ENCODE data around the gene SORCS2.

The SORCS2 gene

DNA sequence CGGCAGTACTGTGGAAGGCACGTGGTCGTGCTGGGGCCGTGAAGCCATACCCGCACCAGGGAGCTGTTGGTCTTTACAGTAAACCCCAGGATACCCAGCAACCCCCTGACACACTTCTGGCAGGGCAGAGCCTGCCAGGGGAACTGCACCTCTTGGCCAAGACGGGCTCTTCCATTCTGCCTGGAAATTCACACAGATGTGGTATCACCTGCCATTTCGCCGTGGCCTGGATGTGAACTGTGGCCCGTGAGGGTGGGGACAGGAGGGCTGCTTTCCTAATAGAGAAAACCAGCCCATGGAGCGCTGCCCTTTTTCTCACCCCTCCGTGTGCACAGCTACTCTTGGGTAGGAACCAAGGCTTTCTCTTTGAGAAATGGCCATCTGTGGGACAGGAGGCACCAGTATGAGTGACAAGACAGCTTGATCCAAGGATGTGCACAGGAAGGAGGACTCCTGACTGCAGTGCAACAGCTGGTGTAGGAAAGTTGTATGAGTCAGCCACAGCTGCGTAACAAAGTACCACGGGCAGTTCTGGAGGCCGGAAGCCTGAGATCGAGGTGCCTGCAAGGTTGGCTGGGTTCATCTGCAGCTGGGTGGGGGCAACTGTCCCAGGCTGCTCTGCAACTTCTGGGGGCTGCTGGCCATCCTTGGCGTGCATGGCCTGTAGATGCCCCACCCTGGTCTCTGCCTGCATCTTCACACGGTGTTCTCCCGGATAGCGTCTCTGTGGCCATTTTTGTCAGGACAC is 146.7 kb downstream of the SORCS2 start:
- no peak for DNase-seq (ENCODE audit: low read depth)

DNA sequence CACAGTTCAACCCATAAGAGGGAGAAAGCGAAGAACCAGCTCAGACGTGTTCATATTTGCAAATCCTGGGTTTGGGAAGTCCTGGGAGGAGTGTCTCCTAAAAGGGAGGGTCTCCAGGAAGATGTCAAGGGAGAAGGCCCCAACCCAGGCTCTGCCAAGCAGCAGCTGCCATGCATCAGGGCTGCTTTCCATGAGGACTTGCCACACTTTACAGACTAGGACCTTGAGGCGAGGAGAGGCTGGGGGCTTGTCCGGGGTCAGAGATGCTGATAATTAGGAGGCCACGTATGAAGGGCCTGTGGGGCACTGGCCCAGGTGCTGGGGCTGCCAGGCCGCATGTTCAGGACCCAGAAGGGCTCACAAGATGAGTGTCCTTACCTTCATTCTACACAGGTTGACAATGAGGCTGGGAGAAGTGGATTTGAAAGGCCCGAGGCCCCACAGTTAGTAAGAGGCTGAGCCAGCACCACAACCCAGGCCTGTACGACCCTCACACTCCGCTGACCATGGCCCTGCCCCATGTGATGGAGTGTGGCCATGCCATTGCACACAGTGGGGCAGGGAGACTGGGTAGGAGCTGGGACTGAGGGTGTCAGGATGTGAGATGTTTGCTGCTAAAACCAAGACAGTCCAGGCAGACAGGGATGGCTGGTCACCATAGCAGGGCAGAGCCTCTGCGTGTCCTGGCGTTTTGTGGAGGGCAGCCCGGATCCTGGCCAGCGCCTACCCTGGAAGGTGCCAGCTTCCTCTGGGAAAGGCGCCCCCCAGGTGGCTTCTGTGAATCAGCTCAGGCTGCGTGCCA is 147.6 kb downstream of the SORCS2 start:
- DNase-seq (ENCODE audit: low read depth), result no peak

DNA sequence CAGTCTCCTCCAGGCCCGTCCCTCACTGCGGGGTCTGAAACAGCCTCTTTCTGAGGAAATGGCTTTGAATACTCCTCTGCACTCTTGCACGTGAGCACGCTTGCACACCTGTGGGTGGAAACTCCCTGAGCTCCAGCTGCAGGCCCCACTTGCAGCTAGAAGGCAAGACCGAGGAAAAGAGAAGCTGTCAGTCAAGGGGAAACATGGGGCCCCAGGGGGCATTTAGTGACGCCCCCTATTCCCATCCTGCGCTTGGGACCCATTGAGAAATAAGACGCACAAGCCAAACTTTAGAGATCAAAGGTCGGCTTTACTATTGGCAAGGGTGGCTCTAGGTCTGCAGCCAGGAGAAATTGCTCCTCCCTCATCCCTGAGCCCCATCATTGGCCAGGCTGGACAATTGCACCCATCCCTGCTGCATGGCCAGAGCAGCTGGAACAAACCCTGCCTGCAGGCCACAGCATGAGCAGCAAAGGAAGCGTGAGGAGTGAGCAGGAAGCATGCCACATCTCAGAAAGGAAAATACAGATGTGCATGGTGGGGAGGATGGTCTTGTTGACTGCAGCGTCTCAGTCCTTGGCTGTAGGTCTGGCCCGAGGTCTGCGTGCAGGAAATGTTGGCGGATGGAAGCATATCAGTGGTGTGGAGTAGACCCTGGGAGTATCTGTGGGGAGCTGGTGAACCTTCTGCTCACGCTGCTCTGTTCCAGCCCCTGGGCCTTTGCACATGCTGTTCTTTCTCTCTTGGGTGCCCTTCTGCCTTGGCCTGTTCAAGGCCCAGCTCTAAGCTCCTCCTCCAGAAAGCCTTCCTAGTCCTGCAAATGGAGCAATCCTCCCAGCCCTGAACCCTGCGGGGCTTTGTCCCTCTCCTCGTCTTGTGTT is 148.5 kb downstream of the SORCS2 start:
- no peak for DNase-seq (ENCODE audit: low read depth)

DNA sequence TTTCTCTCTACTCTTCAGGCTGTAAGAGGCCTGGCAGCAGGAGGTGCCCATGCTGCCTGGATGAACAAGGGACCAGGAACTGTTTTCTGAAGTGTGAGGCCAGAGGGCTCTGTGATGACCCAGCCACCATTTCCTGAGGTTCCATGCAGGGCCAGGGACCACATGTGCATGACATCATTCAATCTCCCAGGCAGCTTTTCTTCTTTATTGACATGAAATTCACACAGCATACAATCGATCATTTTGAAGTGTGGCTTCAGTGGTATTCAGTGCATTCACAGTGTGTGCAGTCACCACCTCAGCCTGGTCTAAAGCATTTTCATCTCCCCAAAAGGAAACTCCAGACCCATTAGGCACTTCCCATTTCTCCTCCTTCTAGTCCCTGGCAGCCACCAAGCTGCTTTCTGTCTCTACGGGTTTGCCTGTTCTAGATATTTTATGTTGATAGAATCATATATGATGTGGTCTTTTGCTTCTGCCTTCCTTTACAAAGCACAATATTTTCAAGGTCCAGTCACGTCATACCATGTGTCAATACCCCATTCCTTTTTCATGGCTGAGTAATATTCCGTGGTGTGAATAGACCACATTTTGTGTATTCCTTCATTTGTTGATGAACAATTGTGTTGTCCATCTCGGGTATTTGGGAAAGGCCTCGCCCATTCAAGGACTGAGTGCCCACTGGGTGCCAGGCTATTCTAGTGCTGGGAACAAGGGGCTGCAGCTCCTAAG is 149.3 kb downstream of the SORCS2 start:
- DNase-seq (ENCODE audit: low read depth), result no peak

DNA sequence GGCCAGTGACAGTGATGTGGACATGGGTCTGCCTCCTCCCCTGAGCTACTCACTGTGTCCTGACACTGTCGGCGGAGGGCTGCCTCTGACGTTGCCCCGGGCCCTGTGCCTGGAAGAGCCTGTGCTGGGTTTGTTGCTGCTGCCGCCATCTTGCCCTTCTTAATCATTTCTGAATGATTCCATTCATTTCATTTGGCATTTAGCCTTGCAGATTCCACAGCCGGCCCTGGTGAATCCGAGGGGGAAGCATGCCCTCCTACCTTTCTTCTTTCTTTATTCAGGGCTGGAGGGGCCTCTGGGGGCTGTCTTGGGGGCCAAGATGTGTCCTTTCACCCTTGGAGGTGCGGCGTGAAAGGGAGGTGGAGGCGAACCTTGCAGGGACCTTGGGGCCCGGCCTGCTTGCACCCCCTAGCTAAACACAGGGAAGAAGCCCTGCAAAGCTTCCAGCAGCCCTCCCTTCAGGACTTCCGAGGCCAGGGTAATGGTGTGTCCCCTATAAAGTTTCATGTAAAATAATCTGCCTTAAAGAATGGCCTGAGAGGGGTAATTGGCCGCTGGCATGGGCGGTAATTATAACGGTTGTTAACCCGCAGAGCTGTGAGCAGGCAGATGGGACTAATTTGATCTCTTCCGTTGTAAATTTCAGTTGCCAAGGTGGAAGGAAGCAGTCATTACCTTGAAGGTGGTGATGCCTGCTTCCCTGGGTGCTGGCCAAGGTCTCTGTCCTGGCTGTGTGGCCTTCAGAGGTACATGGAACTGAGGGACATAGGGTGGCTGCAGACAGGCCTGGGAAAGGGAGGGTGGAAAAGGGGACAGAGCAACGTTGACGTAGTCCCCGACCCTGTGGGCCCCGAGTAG is 150.1 kb downstream of the SORCS2 start:
- no peak for DNase-seq (ENCODE audit: low read depth)

DNA sequence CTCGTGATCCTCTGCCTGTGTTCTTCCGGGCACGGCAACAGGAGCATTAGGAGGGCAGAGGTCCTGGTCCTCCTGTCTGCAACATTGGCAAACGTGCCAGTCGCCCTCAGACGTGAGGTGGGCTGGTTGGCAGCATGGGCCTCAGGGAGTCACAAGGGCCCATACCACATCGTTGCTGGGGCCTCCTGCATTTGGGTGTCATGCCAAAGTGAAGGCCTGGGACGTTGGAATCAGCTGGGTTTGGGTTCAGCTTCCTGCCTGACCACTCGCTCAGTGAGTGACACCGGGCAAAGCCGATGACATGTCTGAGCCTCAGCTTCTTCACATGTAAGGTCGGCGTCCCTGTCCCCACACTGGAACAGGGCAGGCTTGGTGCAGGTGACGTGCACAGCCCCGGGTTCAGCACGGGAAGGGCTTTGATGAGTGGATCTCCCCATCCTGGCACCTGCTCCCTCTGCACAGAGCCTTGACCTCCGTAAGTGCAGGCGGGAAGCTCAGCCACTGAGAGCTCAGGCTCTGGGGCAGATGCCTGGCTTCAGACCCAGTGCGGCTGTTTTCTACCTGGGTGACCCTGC is 150.8 kb downstream of the SORCS2 start:
- DNase-seq (ENCODE audit: low read depth), result no peak

DNA sequence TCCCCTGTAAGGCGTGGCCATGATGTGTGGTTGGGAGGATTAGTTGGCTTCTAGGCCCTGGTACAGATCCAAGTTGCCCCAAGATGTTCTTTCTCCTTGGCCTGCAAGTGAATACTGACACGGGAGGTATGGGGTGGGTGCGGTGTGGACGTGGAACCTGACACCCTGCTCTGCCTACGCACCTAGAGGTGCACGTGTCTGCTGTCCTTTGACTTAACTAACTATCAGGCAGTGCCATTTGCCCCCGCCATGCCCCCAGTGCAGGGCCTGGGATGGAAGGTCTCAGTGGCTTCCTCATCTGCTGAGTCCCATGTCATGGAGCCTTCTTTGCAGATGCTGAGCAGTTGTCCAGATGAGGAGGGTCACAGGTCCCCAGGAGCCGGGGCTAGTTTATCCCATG is 151.6 kb downstream of the SORCS2 start:
- DNase-seq (ENCODE audit: low read depth), result no peak

DNA sequence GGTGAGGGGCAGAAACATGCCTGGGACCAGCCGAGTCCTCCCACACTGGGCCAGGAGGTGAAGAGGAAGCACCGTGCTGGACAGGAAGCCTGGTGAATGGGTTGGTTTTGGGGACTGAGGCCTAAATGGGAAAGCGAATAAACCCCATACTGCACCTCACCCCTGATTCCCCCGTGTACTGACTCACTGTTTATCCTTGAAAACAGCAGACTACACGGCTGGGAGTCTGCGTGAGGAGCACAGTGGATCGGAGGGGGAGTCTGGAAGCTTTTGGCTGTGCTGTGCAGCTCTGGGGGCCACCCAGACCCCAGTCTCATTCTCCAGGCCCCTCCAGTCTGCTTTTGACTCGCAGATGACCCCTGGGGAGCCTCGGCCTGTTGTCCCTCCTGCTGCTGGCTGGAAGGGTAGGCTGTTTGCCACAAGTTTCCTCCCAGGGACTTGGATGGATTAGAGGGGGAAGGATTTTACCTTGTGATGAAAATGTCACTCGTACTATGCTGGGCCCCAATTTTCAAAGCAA is 152.4 kb downstream of the SORCS2 start:
- no peak for DNase-seq (ENCODE audit: low read depth)

DNA sequence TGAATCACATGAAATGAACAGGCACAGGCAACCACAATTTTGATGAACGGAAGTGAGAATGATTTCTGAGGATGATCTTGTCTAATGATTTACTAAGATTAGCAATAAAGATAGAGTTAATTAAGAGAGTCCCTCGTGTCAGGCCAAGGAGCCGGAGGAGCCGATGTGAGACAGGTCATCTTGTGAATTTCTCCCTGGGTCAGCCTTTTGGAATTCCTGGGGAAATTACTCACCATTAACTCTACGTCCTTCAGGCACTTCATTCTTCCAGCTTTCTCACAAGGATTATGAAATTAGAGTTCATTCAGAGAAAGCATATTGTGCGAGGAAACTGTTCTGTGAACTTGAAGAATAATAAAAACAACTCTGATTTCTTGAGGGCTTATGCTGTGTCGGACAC is 155.6 kb downstream of the SORCS2 start:
- DNase-seq (ENCODE audit: low read depth), result no peak

DNA sequence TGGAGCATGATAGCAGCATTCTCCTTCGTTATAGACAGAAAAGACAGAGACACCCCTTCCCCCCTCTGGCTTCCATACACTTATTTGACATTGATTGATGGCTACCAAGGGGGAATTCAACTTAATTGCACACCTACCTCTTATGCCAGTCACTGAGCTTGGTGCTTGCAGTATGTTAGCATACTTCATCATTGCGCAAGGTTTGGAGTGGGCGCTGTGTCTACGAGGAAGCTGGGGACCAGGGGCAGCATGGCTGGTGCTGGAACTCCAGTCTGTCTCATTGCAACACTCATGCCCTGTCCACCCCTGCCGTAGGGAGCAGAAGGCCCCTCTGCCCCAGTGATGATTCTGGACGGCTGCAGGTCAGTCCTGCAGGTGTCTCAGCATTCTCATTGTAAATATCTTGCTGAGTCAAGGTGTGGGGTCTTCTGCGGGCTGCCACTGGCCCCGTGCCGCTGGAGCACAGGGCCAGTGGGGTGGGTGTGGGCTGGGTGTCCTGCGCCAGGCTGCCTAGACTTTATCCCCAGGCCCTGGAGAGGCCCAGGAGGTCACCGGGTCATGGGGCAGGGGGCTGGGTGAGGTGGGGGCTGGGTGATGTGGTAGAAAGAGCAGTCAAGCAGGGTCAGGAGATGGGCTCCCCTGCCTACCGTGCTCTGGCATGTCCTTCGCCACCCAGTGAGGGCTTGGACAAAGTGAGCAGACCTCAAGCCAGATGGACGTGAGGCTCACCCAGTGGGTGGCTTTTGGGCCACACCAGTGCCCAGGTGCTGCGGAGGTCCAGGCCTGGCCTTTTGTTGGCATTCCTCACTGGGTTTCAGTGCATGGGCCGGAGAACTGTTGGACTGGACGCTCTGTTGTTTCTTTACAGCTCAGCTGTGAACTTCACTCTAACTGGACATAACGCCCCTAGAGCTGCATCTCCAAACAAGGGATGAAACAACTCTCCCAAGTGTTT is 156.9 kb downstream of the SORCS2 start:
- DNase-seq (ENCODE audit: low read depth), result no peak

DNA sequence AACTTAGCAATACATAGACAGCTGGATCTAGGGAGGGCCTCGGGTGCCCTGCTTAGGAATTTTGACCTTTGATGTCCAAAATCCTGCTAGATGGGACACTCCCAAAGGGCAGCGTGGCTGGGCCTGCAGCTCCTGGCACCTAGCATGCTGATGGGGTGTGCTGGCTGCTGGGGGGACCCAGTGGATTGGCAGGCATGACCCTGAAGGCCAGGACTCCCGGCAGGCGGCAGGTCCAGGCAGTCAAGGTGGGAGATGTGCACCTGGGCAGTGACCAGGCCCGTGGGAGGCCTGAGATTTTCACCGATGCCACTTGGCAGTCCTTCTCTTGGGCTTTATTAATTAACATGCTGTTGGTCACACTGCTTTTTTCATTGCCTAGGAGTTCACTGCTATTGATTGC is 158.1 kb downstream of the SORCS2 start:
- DNase-seq (ENCODE audit: low read depth), result no peak

DNA sequence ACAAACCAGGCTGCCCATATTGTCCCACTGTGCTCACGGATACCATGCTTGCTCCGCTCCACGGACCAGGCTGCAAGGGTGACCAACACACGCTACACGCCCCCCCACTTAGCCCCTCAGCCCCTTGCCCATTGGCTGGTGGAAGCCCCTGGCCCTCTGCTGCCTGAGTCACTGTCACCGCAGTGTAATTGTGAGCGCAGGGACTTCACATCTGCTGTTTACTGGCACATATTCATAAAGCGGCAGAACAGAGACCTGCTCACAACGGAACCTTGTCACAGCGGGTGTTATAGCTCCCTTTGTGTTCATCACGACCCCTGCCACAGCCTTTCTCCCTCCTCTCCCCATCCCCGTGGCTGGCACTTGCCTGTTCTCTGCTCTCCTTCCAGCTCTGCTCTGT is 158.7 kb downstream of the SORCS2 start:
- no peak for DNase-seq (ENCODE audit: low read depth)

DNA sequence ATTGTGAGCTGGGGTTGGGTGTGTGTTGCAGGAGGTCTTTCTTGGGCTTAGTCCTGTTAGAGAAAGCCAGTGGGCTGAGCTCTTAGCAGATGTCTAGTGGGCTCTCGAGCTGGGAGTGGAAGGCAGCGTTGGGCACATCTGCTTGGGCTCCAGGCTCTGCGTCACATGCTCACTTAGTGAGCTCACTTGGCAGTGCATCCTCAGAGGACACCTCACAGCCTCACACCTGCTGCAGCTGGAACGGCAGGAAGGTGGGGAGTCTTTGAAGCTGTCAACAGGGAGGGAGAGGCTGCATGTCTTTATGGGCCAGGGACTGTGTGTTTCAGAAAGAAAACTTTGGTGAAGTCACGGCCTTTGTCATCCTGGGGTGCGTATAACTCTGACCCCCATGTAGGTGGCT is 160.1 kb downstream of the SORCS2 start:
- DNase-seq (ENCODE audit: low read depth), result no peak

DNA sequence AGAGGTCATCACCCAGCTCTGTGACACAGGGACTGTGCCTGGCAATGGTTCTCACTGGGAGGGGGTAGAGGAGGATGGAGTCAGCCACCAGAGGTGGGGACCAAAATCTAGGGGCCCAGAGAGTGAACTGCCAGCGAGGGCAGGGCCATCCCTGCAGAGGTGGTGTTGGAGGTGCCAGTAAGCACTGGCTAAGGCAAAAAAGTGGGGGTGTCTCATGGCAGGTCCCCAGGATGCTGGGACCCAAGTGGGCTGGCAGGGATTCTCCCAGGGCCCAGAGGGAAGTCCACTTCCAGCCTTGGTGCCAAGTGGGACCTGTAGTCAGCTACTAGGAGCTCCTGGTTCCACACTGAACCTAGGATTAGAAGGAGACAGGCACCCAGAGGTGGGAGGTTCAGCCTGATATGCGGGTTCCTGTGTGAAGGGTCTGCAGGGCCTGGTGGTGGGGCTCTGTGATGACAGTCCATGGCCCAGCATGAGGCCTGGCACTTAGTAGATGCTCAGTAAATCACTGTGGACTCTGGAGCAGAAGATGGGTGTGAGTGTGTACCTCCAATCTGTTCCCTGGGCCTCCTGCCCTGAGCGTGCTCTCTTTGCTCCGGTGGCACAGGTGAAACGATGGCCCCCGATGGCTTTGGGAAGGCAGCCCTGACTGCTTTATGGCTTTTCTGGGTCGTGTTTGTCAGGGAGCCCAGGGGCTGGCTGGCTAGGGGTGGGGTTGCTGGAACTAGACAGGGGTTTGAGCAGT is 160.9 kb downstream of the SORCS2 start:
- no peak for DNase-seq (ENCODE audit: low read depth)

DNA sequence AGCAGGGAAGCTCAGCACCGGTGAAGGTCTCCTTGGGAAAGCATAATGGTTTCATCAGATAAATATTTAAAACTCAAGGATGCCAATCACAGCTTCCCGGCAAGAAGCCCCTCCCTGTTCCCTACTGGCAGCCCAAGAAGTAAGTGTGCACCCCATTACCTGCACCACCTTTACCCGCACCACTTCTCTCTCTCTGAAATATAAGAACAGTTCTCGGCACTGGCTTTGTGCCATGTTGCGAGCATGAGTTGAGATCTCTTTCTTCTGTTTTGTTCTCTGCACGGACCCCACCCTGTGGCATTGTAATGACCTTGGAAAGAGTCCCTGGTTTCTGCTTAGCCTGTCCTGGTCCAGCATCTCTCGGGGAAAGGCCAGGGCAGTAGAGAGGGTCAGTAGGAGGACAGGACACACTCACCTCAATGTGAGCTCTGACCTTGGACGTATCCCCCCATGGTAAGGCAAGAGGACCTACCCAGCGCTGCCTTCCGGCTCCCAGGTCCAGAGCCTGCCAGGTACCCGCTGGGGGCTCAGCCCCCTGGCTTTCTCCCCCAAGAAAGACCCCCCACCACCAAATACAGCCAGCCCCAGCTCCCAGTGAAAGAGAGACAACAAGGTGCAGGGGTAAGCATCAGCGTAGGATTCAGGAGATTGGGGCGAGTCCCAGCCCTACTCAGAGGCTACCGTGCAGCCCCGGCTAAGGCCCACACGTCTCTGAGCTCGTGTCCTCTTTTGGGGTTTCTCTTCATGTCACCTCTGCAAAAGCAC is 161.7 kb downstream of the SORCS2 start:
- DNase-seq (ENCODE audit: low read depth), result no peak

DNA sequence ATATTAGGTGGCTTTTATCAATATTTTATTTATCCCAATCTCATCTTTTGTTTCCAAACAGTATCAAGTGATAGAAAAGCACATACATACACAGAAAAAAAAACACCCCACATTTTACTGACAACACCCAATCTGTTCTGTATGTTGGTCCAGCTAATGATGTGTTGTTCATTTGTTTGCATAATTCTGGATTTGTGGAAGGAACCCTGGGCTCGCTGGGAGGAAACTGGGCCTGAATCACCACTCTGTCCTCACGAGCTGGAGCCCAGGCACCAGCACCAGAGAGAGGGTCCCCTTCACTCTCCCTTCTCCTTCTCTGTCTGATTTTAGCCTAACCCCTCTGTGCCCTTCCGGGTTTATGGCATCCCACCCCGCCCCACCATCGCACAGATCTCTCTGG is 162.6 kb downstream of the SORCS2 start:
- no peak for DNase-seq (ENCODE audit: low read depth)

DNA sequence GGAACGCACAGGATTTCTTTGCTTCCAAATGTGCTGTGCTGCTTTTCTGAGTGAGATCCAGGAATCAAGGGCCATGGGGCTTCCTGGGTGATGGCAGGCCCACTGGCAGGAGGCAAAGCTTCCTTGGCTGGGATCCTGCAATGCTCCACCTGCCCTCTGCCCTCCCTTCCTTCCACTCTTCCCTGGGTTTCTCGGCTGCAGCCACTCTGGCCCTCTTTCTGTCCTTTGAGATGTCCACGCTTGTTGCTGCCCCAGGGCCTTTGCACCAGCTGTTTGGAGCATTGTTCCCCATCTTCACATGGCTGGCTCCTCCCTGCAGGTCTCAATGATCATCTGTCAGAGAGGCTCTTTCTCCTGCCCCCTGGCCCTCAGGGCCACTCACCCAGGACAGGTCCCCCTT is 163.5 kb downstream of the SORCS2 start:
- no peak for DNase-seq (ENCODE audit: low read depth)

Measured in activated T-helper 1 cell treated with Interleukin-2 at 50 U/mL for 16 hours (primary cell).